OCI-LY1 (cell line): Measurements from ENCODE around the gene PRKG1.
"Not testable (repeated sequence)": the region's sequence is repeated elsewhere in the genome, so short reads cannot be mapped to it uniquely, and the experiment has no call there.

Source experiments
- EZH2 ChIP-seq: fragments of 200-600 bp; sonication (generic), shearing (Covaris generic); IDR thresholded peaks from 2 replicates; pipeline ENCODE4 v1.8.0; 2017; ENCODE audit warnings: borderline replicate concordance, mixed run types, mild to moderate bottlenecking, antibody characterized with exemption, low read length, moderate library complexity, mixed read lengths
- TF ChIP-seq, protein P1 (sequence below): fragments of 200-600 bp; sonication (generic), shearing (Covaris generic); IDR thresholded peaks from 2 replicates; pipeline ENCODE4 v1.5.1; 2017; ENCODE audit warnings: mild to moderate bottlenecking, antibody characterized with exemption, low read length, moderate library complexity, mixed read lengths

GRCh38 chr10:51581196-51581595 lies 506.9 kb downstream of the PRKG1 start:
- TF ChIP-seq, protein P1, sequence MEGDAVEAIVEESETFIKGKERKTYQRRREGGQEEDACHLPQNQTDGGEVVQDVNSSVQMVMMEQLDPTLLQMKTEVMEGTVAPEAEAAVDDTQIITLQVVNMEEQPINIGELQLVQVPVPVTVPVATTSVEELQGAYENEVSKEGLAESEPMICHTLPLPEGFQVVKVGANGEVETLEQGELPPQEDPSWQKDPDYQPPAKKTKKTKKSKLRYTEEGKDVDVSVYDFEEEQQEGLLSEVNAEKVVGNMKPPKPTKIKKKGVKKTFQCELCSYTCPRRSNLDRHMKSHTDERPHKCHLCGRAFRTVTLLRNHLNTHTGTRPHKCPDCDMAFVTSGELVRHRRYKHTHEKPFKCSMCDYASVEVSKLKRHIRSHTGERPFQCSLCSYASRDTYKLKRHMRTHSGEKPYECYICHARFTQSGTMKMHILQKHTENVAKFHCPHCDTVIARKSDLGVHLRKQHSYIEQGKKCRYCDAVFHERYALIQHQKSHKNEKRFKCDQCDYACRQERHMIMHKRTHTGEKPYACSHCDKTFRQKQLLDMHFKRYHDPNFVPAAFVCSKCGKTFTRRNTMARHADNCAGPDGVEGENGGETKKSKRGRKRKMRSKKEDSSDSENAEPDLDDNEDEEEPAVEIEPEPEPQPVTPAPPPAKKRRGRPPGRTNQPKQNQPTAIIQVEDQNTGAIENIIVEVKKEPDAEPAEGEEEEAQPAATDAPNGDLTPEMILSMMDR = not testable (repeated sequence)
- not testable (repeated sequence) for TF ChIP-seq EZH2
